Hepatic stellate cell (primary cell): ENCODE data around the gene GABRG3.

Experiments used
- DNase-seq: peaks from one replicate; pipeline ENCODE4 v3.0.0; 2011; ENCODE audit warnings: low spot score

The GABRG3 gene

GRCh38 chr15:27101982-27102381 is 131.0 kb downstream of the GABRG3 start:
- DNase-seq = no peak

- DNase-seq = no peak
Observed at GRCh38 chr15:27111323-27111722, 140.3 kb downstream of the GABRG3 start.

- DNase-seq = no peak
Observed at GRCh38 chr15:27114473-27114872, 143.5 kb downstream of the GABRG3 start.

GRCh38 chr15:27119695-27120266 is 148.8 kb downstream of the GABRG3 start:
- no peak for DNase-seq

DNA sequence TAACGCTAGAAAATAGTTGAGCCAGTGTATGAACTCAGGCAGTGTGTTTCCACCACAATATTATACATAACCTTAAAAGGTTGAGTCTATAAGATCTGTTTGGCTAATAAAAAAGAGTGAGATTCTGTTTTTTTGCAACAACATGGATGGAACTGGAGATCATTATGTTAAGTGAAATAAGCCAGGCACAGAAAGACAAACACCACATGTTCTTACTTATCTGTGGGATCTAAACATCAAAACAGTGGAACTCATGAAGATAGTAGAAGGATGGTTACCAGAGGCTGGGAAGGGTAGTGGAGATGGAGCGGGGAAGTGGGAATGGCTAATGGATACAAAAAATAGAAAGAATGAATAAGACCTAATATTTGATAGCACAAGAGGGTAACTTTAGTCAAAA is 150.7 kb downstream of the GABRG3 start:
- DNase-seq = no peak

DNA sequence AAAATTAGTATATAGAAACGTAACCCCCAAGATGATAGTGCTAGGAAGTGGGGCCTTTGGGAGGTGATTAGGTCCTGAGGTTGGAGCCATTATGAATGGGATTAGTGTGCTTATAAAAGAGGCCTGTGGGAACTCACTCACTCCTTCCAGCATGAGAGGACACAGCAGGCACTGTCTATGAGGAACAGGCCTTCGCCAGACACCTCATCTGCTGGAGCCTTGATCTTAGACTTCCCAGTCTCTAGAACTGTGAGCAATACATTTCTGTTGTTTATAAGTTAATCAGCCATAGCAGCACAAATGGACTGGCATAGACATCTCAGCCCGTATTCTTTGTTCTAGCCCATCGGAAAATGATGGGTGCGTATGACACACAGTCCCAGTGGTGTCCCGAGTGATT is 152.3 kb downstream of the GABRG3 start:
- DNase-seq = no peak

- no peak for DNase-seq
Observed at GRCh38 chr15:27123808-27124207, 152.8 kb downstream of the GABRG3 start.

- DNase-seq = no peak
Observed at GRCh38 chr15:27124287-27124871, 153.4 kb downstream of the GABRG3 start.

GRCh38 chr15:27125185-27125584 is 154.2 kb downstream of the GABRG3 start:
- no peak for DNase-seq

DNA sequence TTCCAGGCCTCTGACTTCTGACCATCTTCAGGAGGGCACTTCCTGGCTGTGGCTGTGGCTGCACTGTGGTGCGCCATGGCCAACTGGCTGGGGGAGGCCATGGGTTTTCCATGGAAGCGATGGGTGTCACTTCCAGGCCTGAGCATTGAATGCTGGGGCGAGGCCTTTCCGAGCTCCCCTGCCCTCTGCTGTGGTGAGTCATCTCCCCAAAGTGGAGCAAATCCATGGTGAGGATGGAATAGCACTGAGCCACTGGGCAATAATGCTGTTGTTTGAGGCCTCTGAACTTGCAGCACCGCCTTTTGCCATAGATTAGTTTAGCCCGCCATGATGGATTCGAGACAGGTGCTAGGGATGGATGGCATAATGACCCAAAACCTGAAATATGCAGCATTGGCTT is 155.5 kb downstream of the GABRG3 start:
- no peak for DNase-seq

GRCh38 chr15:27127815-27128570 is 157.0 kb downstream of the GABRG3 start:
- no peak for DNase-seq

GRCh38 chr15:27133249-27133648 is 162.3 kb downstream of the GABRG3 start:
- DNase-seq = no peak

DNA sequence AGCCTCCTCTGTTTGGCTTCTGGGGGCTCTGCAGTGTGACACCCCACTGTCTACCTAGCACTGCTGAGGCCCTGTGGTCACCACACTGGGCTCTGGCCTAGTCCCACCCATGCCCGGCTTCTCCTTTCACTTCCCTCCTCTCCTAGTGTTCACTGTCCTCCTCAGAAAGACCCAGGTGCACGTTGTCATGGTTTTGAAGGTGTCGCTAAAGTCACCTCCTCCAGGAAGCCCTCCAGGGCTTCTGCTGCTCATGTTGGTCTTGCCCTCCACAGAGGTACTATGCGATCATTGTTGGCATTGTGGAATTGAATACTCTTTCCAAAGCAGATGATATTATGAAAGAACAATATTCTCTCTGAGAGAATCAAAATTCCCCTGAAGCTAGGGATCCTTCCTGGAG is 163.5 kb downstream of the GABRG3 start:
- no peak for DNase-seq

GRCh38 chr15:27135151-27135550 is 164.2 kb downstream of the GABRG3 start:
- no peak for DNase-seq

DNA sequence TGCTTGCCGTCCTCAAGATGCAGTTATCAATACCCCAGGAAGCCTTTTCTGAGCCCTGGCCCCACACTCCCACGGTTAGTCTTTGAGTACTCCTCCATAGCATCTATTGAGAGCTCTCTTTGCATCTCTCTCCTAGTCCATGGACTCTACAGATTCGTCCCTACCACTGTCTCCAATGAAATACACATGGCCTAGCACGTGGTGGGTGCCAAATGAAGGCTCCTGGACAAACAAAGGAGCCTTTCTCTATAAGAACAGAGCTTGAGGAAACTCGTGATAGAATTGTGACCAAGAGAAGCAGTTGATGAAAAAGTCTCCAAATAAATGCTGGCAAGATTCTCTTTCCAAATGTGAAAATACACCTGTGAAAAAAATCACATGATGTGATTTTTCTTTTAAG is 166.1 kb downstream of the GABRG3 start:
- DNase-seq = no peak

DNA sequence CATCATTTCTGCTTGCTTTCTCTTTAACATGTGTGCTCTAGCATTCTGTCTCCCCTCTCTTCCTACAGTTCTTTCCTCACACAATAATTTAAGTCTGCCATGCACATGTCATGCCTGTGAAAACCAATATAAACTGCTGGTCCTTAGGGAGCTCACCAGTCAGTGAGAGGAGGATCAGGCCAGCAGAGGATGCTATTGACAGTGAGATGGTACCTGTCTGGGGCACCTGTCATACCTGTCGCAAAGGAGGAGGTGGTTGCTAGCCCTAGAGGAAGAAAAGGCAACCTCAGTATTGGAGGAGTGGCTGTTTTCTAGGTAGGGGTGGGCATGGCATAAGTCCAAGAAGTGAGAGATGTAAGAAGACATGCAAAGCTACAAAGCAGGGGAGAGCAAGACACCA is 194.6 kb downstream of the GABRG3 start:
- DNase-seq = no peak

- no peak for DNase-seq
Observed at GRCh38 chr15:27166917-27167316, 195.9 kb downstream of the GABRG3 start.

DNA sequence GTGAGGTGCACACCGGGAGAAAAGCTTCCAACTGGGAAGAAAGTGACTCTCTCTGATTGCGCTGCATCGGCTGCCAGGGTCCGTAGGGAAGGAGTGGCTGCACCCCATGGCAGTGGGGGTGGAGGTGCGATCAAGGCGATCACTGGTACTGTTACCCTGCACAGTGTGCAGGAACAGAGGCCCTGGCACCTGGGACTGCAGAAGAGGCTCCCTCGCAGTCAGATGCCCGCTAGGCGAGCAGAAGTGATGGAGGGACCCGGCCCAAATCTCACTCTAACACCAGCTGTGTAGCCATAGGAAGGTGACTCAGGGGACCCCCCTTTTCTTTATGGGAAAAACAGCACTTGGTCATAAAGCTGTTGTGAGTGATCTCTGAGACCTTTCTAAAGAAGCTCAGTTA is 196.8 kb downstream of the GABRG3 start:
- no peak for DNase-seq

GRCh38 chr15:27170851-27171250 is 199.9 kb downstream of the GABRG3 start:
- DNase-seq = no peak

GRCh38 chr15:27172821-27173220 is 201.8 kb downstream of the GABRG3 start:
- no peak for DNase-seq

- no peak for DNase-seq
Observed at GRCh38 chr15:27175472-27176153, 204.6 kb downstream of the GABRG3 start.

DNA sequence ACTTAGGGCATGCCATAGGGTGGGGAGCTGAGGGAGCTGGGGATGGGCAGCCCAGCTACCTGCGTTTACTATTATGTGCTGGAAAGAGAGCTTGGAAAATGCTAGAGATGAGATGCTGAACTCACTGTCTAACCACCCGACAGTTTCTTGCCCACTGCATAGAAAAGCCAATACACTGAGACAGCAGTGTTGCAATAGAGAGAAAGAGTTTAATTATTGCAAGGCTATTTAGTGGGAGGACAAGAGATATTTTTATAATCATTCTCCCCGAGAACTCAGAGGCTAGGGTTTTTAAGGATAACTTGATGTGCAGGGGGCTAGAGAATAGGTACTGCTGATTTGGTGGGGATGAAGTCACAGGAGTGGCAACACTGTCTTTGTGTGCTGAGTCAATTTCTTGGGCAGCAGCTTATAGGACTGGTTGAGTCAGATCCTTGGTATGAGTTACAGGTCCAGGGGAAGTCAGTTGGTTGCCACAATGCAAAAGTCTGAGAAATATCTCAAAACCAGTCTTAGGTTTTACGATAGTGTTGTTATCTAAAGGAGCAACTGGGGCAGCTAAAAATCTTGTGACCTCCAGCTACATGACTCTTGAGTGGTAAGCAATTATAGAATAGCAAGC is 205.9 kb downstream of the GABRG3 start:
- no peak for DNase-seq

GRCh38 chr15:27179789-27180188 is 208.8 kb downstream of the GABRG3 start:
- DNase-seq = no peak
